Brain microvascular endothelial cell (primary cell): Measurements from ENCODE around the gene CACNA2D4.

ENCODE experiments used
- DNase-seq: peaks from one replicate; pipeline ENCODE4 v3.0.0-alpha.2; 2020
- H3K27ac ChIP-seq: fragments of 250-450 bp; sonication (Bioruptor Pico); 2 replicates; pipeline ENCODE4 v1.5.1; 2020; ENCODE audit warnings: mild to moderate bottlenecking, moderate library complexity
- H3K27me3 ChIP-seq: fragments of 250-450 bp; sonication (Bioruptor Pico); replicated peaks from 2 replicates; pipeline ENCODE4 v1.5.1; 2020; ENCODE audit warnings: mild to moderate bottlenecking
- H3K36me3 ChIP-seq: fragments of 250-450 bp; sonication (Bioruptor Pico); replicated peaks from 2 replicates; pipeline ENCODE4 v1.5.1; 2020; ENCODE audit warnings: mild to moderate bottlenecking
- H3K4me3 ChIP-seq: 2 replicates; pipeline ENCODE4 v1.5.1; 2011; ENCODE audit warnings: low read depth, mild to moderate bottlenecking, control low read depth, low read length, moderate library complexity
- in situ Hi-C: cut with HindIII; loops from 2 replicates; pipeline ENCODE4 v1.10.0; 2017; ENCODE audit warnings: low sequenced_read_pairs, low pct_ligation_motif_present
- TF ChIP-seq, protein P1 (sequence below): IDR thresholded peaks from 2 replicates; pipeline ENCODE4 v1.5.1; 2011; ENCODE audit warnings: low read depth, mild to moderate bottlenecking, moderate library complexity, low read length, control low read depth, inconsistent platforms; ENCODE audit errors: missing control alignments

The CACNA2D4 gene

GRCh38 chr12:1794440-1795090, 123.9 kb downstream of the CACNA2D4 start:
- in situ Hi-C loops: loop anchor here (25.0 kb wide), 1 partner anchor 132 kb away; no protein-coding TSS in a partner anchor
- H3K36me3 ChIP-seq: no peaks in the 10 kb centered on the region
- no peak overlapping the region for H3K27ac ChIP-seq
- no peak for DNase-seq
- no peak overlapping the region for H3K4me3 ChIP-seq
- TF ChIP-seq, protein P1, sequence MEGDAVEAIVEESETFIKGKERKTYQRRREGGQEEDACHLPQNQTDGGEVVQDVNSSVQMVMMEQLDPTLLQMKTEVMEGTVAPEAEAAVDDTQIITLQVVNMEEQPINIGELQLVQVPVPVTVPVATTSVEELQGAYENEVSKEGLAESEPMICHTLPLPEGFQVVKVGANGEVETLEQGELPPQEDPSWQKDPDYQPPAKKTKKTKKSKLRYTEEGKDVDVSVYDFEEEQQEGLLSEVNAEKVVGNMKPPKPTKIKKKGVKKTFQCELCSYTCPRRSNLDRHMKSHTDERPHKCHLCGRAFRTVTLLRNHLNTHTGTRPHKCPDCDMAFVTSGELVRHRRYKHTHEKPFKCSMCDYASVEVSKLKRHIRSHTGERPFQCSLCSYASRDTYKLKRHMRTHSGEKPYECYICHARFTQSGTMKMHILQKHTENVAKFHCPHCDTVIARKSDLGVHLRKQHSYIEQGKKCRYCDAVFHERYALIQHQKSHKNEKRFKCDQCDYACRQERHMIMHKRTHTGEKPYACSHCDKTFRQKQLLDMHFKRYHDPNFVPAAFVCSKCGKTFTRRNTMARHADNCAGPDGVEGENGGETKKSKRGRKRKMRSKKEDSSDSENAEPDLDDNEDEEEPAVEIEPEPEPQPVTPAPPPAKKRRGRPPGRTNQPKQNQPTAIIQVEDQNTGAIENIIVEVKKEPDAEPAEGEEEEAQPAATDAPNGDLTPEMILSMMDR: no peak
- no peaks in the 10 kb centered on the region for H3K27me3 ChIP-seq

GRCh38 chr12:1793426-1794210, 124.8 kb downstream of the CACNA2D4 start:
- DNase-seq: no peak
- Histone ChIP-seq H3K27me3 (no peaks in the 10 kb centered on the region), H3K36me3 (no peaks in the 10 kb centered on the region), H3K4me3 (no peak overlapping the region), H3K27ac (no peak overlapping the region)
- in situ Hi-C loops: loop anchor here (25.0 kb wide), 1 partner anchor 131 kb away; no protein-coding TSS in a partner anchor
- TF ChIP-seq, protein P1: no peak

GRCh38 chr12:1792406-1792805, 126.0 kb downstream of the CACNA2D4 start:
- in situ Hi-C loops: loop anchor here (25.0 kb wide), 1 partner anchor 130 kb away; no protein-coding TSS in a partner anchor
- Histone ChIP-seq H3K36me3 (no peaks in the 10 kb centered on the region), H3K27ac (no peak overlapping the region), H3K4me3 (no peak overlapping the region), H3K27me3 (no peaks in the 10 kb centered on the region)
- DNase-seq: no peak
- TF ChIP-seq, protein P1: no peak

DNA sequence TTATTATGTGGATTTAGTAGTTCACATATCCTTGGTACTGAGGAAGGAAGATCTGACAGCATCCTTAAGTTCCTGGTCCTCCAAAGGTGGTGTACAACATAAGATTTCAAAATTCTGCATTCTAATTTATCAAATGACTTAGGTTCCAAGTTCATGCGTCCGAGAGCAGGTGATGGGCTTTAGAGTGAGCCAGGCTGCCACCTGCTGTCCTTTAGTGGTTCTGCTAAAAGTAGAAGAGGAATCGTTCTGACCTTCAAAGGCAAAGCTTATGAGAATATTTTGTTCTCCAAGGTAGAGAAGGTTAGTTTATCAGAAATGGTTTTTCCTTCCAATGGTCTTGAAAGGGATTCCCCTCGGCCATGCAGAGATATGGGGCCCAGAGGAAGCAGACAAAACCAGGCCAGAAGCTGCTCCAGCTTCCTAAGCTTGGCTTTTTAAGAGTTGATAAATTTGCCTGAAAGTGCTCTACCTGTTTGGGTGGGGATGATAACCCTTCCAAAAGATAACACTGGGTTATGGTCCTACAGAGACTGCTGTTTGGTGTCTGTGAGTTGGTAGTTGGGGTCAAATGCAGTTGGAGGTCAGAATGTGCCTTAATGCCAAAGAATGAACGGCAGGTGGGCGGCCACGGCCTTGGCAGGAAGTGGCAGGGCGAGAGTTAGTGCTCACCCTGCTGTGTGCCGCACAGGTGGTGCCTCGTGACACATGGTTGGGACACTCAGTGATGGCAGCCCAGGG, 127.2 kb downstream of the CACNA2D4 start:
- TF ChIP-seq, protein P1: peak; percentile 88
- H3K36me3 ChIP-seq: no peaks in the 10 kb centered on the region
- no peak overlapping the region for H3K27ac ChIP-seq
- DNase-seq: peak; percentile 53
- no peaks in the 10 kb centered on the region for H3K27me3 ChIP-seq
- in situ Hi-C loops: loop anchor here (25.0 kb wide), 1 partner anchor 129 kb away; no protein-coding TSS in a partner anchor
- H3K4me3 ChIP-seq: no peak overlapping the region

DNA sequence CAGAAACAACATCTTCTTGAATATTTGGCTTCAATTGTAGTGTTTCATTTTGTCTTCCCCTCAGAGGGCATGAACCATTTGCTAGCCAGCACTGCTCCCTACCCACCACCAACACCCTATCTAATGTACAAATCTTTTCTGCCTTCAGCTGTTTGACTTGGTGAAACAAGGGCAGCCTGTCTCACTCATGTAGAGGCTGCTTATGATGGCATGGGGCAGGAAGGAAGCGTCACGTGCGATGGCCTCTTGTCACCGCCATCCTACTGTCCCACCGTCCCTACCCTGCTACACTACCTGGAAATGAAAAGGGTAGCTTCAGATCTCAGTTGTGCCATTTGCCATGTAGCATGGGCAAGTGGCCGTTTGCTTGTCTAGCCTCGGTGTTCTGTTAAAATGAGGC, 128.0 kb downstream of the CACNA2D4 start:
- Histone ChIP-seq H3K4me3 (no peak overlapping the region), H3K27ac (no peak overlapping the region), H3K36me3 (no peaks in the 10 kb centered on the region), H3K27me3 (no peaks in the 10 kb centered on the region)
- in situ Hi-C loops: loop anchor here (25.0 kb wide), 1 partner anchor 128 kb away; no protein-coding TSS in a partner anchor
- TF ChIP-seq, protein P1: no peak
- DNase-seq: no peak
